ENCODE results near the gene IFNLR1.
"Not testable (repeated sequence)": the region's sequence is repeated elsewhere in the genome, so short reads cannot be mapped to it uniquely, and the experiment has no call there.

The IFNLR1 gene

GRCh38 chr1:24186993-24187790 lies at the start of gene IFNLR1:
Gene IFNLR1 (minus strand): TSS chr1:24187289. CDS start chr1:24187248, 41 bp downstream.
- DNase-seq (ENCODE audit: extremely low read depth in 1 of 2, low read depth in 1 of 2): peak; percentile 66 to 70

- peak; percentile 19 to 52 for DNase-seq (ENCODE audit: extremely low read depth in 1 of 2, low read depth in 1 of 2)
Measured at GRCh38 chr1:24235921-24236788, 49.1 kb upstream of the IFNLR1 start.

- DNase-seq (ENCODE audit: extremely low read depth in 1 of 2, low read depth in 1 of 2): no peak
Measured at GRCh38 chr1:24233684-24234600, 46.9 kb upstream of the IFNLR1 start.

- DNase-seq (ENCODE audit: extremely low read depth in 1 of 2, low read depth in 1 of 2): no peak
Measured at GRCh38 chr1:24231701-24232100, 44.6 kb upstream of the IFNLR1 start.

- no peak for DNase-seq (ENCODE audit: extremely low read depth in 1 of 2, low read depth in 1 of 2)
Measured at GRCh38 chr1:24228311-24228710, 41.2 kb upstream of the IFNLR1 start.

GRCh38 chr1:24226749-24227148 lies 39.7 kb upstream of the IFNLR1 start:
- no peak for DNase-seq (ENCODE audit: extremely low read depth in 1 of 2, low read depth in 1 of 2)

GRCh38 chr1:24224761-24225160 lies 37.7 kb upstream of the IFNLR1 start:
- no peak for DNase-seq (ENCODE audit: extremely low read depth in 1 of 2, low read depth in 1 of 2)

GRCh38 chr1:24224086-24224485 lies 37.0 kb upstream of the IFNLR1 start:
- no peak for DNase-seq (ENCODE audit: extremely low read depth in 1 of 2, low read depth in 1 of 2)

- DNase-seq (ENCODE audit: extremely low read depth in 1 of 2, low read depth in 1 of 2): no peak
Measured at GRCh38 chr1:24222793-24223192, 35.7 kb upstream of the IFNLR1 start.

GRCh38 chr1:24222008-24222605 lies 35.0 kb upstream of the IFNLR1 start:
- no peak for DNase-seq (ENCODE audit: extremely low read depth in 1 of 2, low read depth in 1 of 2)

- no peak for DNase-seq (ENCODE audit: extremely low read depth in 1 of 2, low read depth in 1 of 2)
Measured at GRCh38 chr1:24221246-24221645, 34.2 kb upstream of the IFNLR1 start.

- no peak for DNase-seq (ENCODE audit: extremely low read depth in 1 of 2, low read depth in 1 of 2)
Measured at GRCh38 chr1:24216276-24217074, 29.4 kb upstream of the IFNLR1 start.

GRCh38 chr1:24215226-24215814 lies 28.2 kb upstream of the IFNLR1 start:
- no peak for DNase-seq (ENCODE audit: extremely low read depth in 1 of 2, low read depth in 1 of 2)

- DNase-seq (ENCODE audit: extremely low read depth in 1 of 2, low read depth in 1 of 2): no peak
Measured at GRCh38 chr1:24212376-24212775, 25.3 kb upstream of the IFNLR1 start.

GRCh38 chr1:24210195-24210627 lies 23.1 kb upstream of the IFNLR1 start:
- DNase-seq (ENCODE audit: extremely low read depth in 1 of 2, low read depth in 1 of 2): no peak

GRCh38 chr1:24209097-24209496 lies 22.0 kb upstream of the IFNLR1 start:
- DNase-seq (ENCODE audit: extremely low read depth in 1 of 2, low read depth in 1 of 2): no peak

- DNase-seq (ENCODE audit: extremely low read depth in 1 of 2, low read depth in 1 of 2): no peak
Measured at GRCh38 chr1:24207709-24208108, 20.6 kb upstream of the IFNLR1 start.

- DNase-seq (ENCODE audit: extremely low read depth in 1 of 2, low read depth in 1 of 2): not testable (repeated sequence)
Measured at GRCh38 chr1:24207395-24207687, 20.3 kb upstream of the IFNLR1 start.
